MCF 10A (cell line): ENCODE measurements around the gene C4orf17. TPM values are rescaled to one million over a fixed set of nuclear protein-coding genes. Genes with fewer than 3 reads are reported as not detected.

Experiments
- BruUV-seq: library from RNA; stranded (reverse); fragments of 400-500 nt; replicated peaks from 2 replicates; lab custom pipeline; 2021; lab: Mats Ljungman, UMichigan
- CTCF ChIA-PET: fragments of 300-600 bp; sonication (Branson Sonifier 250); formaldehyde crosslinking; extraction: SDS; loops from one replicate; lab custom pipeline; 2021; ENCODE audit warnings: antibody characterized with exemption, inconsistent platforms; lab: Yijun Ruan, JAX
- POLR2A ChIA-PET: fragments of 300-600, 350-650 bp; sonication (Branson Sonifier 250); formaldehyde crosslinking; extraction: SDS; loops from one replicate; lab custom pipeline; 2020; ENCODE audit warnings: antibody characterized with exemption, inconsistent platforms; lab: Yijun Ruan, JAX
- DNase-seq: peaks from one replicate; pipeline ENCODE4 v3.0.0-alpha.2; 2018; ENCODE audit not compliant: unreplicated experiment
- H3K27ac Mint-ChIP-seq: one replicate; pipeline ENCODE4 v1.8.0; 2022; ENCODE audit warnings: mild to moderate bottlenecking, low read depth, mixed read lengths; ENCODE audit not compliant: unreplicated experiment
- H3K27me3 Mint-ChIP-seq: one replicate; pipeline ENCODE4 v1.8.0; 2022; ENCODE audit warnings: mixed read lengths; ENCODE audit not compliant: insufficient read depth, unreplicated experiment
- H3K36me3 Mint-ChIP-seq: one replicate; pipeline ENCODE4 v1.8.0; 2022; ENCODE audit warnings: mild to moderate bottlenecking, moderate library complexity, mixed read lengths; ENCODE audit not compliant: insufficient read depth, unreplicated experiment
- H3K4me1 Mint-ChIP-seq: one replicate; pipeline ENCODE4 v1.8.0; 2022; ENCODE audit warnings: mixed read lengths; ENCODE audit not compliant: insufficient read depth, unreplicated experiment
- H3K4me3 Mint-ChIP-seq: one replicate; pipeline ENCODE4 v1.8.0; 2022; ENCODE audit warnings: mild to moderate bottlenecking, moderate library complexity, mixed read lengths; ENCODE audit not compliant: unreplicated experiment
- H3K9me3 Mint-ChIP-seq: one replicate; pipeline ENCODE4 v1.8.0; 2022; ENCODE audit warnings: mixed read lengths; ENCODE audit not compliant: unreplicated experiment
- CTCF ChIP-seq: fragments of 200-600 bp; IDR thresholded peaks from one replicate; pipeline ENCODE4 v1.8.0; 2022; ENCODE audit warnings: antibody characterized with exemption, mild to moderate bottlenecking; ENCODE audit not compliant: unreplicated experiment
- intact Hi-C: fragments of 100-400 bp; cut with micrococcal nuclease; formaldehyde crosslinking; loops from 2 replicates; pipeline ENCODE4 v1.14.1; 2022
- total RNA-seq: library from RNA; stranded (reverse); gene quantifications from 2 replicates; pipeline ENCODE4 v1.2.3, GENCODE V29; 2022

C4orf17 gene
- total RNA-seq, 1 experiment from 2014 or later: not detected

DNA sequence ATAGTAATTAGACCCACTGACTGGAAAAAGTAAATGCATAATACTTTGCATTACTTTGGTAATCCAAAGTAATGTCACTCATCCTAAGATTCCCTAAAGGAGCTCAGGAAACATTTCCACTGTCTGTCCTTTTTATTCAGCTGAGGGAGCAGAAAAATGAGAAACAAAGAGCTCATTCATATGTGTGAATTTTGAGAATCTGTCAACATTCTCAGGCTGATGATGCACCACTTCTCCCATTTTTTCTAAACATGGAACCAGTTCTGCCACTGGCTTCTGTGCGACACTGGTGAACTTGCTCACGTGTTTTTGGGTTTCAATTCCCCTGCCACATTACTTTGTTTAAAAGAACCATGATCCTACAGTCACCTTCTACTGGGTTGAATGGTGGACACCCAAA is 47.3 kb upstream of the C4orf17 start:
- H3K4me3 Mint-ChIP-seq: no peak overlapping the region
- peaks cover 11% of the 10 kb centered on the region for H3K4me1 Mint-ChIP-seq
- DNase-seq: no peak
- ChIA-PET POLR2A (interaction anchor here (0.6 to 1.6 kb wide), 6 partner anchors 52 to 1321 kb away, joined by 3 to 5 read pairs (median 3); partner anchors contain the start of genes RAP1GDS1 and STPG2), CTCF (interaction anchor here (0.6 to 5.6 kb wide), 34 partner anchors 7 to 513 kb away, joined by 3 to 89 read pairs (median 4); partner anchors contain the start of genes ADH4, ADH5 and METAP1)
- no TSS peak for BruUV-seq
- intact Hi-C loops: loop anchor here (1.0 to 5.0 kb wide), 7 partner anchors 58 to 1313 kb away; partner anchors contain the start of gene METAP1
- no peak for TF ChIP-seq CTCF
- H3K36me3 Mint-ChIP-seq: no peaks in the 10 kb centered on the region
- H3K27ac Mint-ChIP-seq: no peak overlapping the region
- peaks cover 12% of the 10 kb centered on the region for H3K27me3 Mint-ChIP-seq
- no peaks in the 10 kb centered on the region for H3K9me3 Mint-ChIP-seq

DNA sequence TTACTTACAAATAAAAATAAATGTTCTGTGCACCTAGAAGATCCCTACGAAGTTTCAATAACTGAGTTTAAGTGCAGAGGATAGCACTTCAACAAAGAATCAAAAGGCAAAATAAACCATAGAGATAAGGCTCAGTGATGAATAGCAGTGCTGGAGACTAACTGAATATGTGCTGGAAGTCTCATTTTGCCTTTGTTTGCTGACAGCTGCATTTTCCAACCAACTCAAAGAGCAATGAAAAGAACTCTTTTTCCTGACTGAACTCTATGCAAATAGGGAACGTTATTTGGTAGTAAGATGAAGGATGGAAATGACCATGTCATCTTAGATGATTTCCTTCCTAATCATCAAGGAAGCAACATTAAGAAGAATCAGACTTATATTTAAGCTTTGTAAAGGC is 42.9 kb upstream of the C4orf17 start:
- no peak for TF ChIP-seq CTCF
- intact Hi-C loops: no loop called here
- no TSS peak for BruUV-seq
- ChIA-PET CTCF (interaction anchor here (0.7 kb wide), 1 partner anchor 19 kb away, joined by 3 read pairs; no protein-coding TSS in a partner anchor), POLR2A (no interaction called here)
- DNase-seq: no peak
- peaks cover 12% of the 10 kb centered on the region for H3K27me3 Mint-ChIP-seq
- H3K27ac Mint-ChIP-seq: no peak overlapping the region
- H3K4me1 Mint-ChIP-seq: no peaks in the 10 kb centered on the region
- H3K36me3 Mint-ChIP-seq: no peaks in the 10 kb centered on the region
- no peaks in the 10 kb centered on the region for H3K9me3 Mint-ChIP-seq
- no peak overlapping the region for H3K4me3 Mint-ChIP-seq

DNA sequence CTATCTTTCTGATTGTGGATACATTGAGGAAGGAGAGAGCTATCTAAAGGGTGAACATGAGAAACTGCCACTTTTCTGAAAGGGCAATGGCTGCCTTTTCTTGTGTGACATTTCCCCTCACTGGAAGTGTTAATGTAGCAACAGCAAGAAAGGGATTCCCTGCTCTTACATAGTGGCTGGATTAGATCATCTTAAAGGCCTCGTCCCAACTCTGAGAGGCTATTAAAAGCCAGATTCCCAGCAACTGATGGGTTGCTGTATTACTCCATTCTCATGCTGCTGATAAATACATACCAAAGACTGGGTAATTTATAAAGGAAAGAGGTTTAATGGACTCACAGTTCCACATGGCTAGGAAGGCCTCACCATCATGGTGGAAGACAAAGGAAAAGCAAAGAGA is 41.9 kb upstream of the C4orf17 start:
- no TSS peak for BruUV-seq
- CTCF ChIA-PET: no interaction called here
- H3K27ac Mint-ChIP-seq: no peak overlapping the region

DNA sequence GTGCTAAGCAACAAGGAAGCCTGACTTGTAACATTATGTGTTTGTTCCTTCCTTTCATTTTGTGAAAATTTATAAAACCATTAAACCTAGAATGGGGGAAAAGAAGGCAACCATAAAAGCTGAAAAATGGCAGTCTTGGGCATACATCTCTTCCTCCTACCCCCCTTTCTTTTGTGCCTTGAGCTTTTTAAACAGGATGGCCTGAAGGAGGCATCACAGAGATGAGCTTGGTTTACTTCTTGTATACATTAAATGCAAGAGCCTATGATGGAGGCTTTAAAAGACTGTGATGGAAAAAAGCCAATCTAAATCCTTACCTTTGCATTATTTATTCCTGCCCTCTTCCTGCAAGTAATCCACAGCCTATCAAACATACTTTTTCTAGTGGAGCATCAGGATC is 39.5 kb upstream of the C4orf17 start:
- no peaks in the 10 kb centered on the region for H3K4me1 Mint-ChIP-seq
- no TSS peak for BruUV-seq
- intact Hi-C loops: no loop called here
- H3K27me3 Mint-ChIP-seq: no peaks in the 10 kb centered on the region
- DNase-seq: no peak
- H3K27ac Mint-ChIP-seq: no peak overlapping the region
- no peak for TF ChIP-seq CTCF
- no peaks in the 10 kb centered on the region for H3K36me3 Mint-ChIP-seq
- ChIA-PET CTCF (interaction anchor here (0.6 to 0.9 kb wide), 2 partner anchors 8 to 9 kb away, joined by 3 to 4 read pairs; no protein-coding TSS in a partner anchor), POLR2A (no interaction called here)
- H3K4me3 Mint-ChIP-seq: no peak overlapping the region
- H3K9me3 Mint-ChIP-seq: no peaks in the 10 kb centered on the region

More for the DNA sequence above, 41.9 kb upstream of the C4orf17 start:
- Mint-ChIP-seq H3K4me3 (no peak overlapping the region), H3K27me3 (peaks cover 12% of the 10 kb centered on the region), H3K9me3 (no peaks in the 10 kb centered on the region), H3K36me3 (no peaks in the 10 kb centered on the region), H3K4me1 (no peaks in the 10 kb centered on the region)
- POLR2A ChIA-PET: no interaction called here
- no peak for TF ChIP-seq CTCF
- intact Hi-C loops: no loop called here
- DNase-seq: no peak
